ENCODE data around the gene NRIP2. TPM values are rescaled to one million over a fixed set of nuclear protein-coding genes. Genes with fewer than 3 reads are reported as not detected.
A peak's percentile ranks its signal among the peaks of the same experiment; 100 is the strongest.

NRIP2 gene
- total RNA-seq, 1 experiment from 2014 or later = 0.15 TPM

- Histone ChIP-seq H3K18ac (ENCODE audit: insufficient read length, low read depth, low read length) (no peak overlapping the region), H3K23me2 (ENCODE audit: insufficient read length, low read depth, low read length, poor library complexity, severe bottlenecking) (peaks cover 12% of the 10 kb centered on the region), H3K9me3 (ENCODE audit: control insufficient read depth, low read depth, low read length) (no peaks in the 10 kb centered on the region), H3K4ac (ENCODE audit: low read depth, low read length) (no peak overlapping the region), H2BK5ac (ENCODE audit: insufficient read length, low read length) (no peak overlapping the region), H3T11ph (ENCODE audit: low read length) (no peak overlapping the region), H3K9ac (ENCODE audit: extremely low read depth, insufficient read length, low read length) (no peak overlapping the region), H2AFZ (ENCODE audit: low read length) (no peak overlapping the region), H4K5ac (ENCODE audit: insufficient read length, low read depth, low read length) (no peak overlapping the region), H2BK120ac (ENCODE audit: low read depth, low read length, poor library complexity, severe bottlenecking) (no peak overlapping the region), H3K79me2 (ENCODE audit: insufficient read depth, low read length) (peaks cover 8% of the 10 kb centered on the region; the same call in 1 of the 2 replicates), H2AK5ac (ENCODE audit: insufficient read length, low read length) (no peak overlapping the region), H4K91ac (ENCODE audit: insufficient read length, low read depth, low read length) (no peak overlapping the region), H4K8ac (replicated peaks; ENCODE audit: insufficient read length, low read depth, low read length) (no peak overlapping the region), H2BK20ac (ENCODE audit: low read depth, low read length, poor library complexity, severe bottlenecking) (no peak overlapping the region), H4K20me1 (ENCODE audit: control insufficient read depth, insufficient read depth, insufficient read length) (no peaks in the 10 kb centered on the region), H3K23ac (ENCODE audit: insufficient read length, low read depth, low read length) (no peak overlapping the region), H3K27ac (ENCODE audit: insufficient read length, low read depth, low read length) (no peak overlapping the region), H3K56ac (ENCODE audit: insufficient read length, low read depth, low read length) (no peak overlapping the region), H2BK15ac (ENCODE audit: low read depth, low read length) (no peak overlapping the region), H3K79me1 (ENCODE audit: insufficient read depth, low read depth, low read length, poor library complexity, severe bottlenecking) (no peaks in the 10 kb centered on the region), H3K27me3 (ENCODE audit: insufficient read depth, low read length) (no peaks in the 10 kb centered on the region), H2BK12ac (ENCODE audit: insufficient read length, low read depth, low read length) (no peak overlapping the region), H3K4me2 (ENCODE audit: insufficient read depth, insufficient read length, low read length) (no peak overlapping the region), H3K4me1 (ENCODE audit: insufficient read depth, low read length) (no peaks in the 10 kb centered on the region; the same call in 1 of the 2 replicates), H3K14ac (ENCODE audit: insufficient read depth, low read length) (no peak overlapping the region)
- no peak for DNase-seq
- peaks cover 11% of the 10 kb centered on the region for H3K27me3 Mint-ChIP-seq (ENCODE audit: low read depth)
- H3K9me3 Mint-ChIP-seq = peaks cover 0 to 3% of the 10 kb centered on the region in 2 experiments; a peak in 3 of 5 replicates
- WGBS (ENCODE audit: extremely low coverage, insufficient read length, low lambda C conversion rate) = no CpG with 5 or more reads among the region's 7 CpGs
- no peak; the same call in 1 of the 3 replicates for TF ChIP-seq CTCF (conservative IDR thresholded peaks at IDR 0.05)
- H3K27ac Mint-ChIP-seq = 0 out of 7 replicates have a peak overlapping the region, but pooled peaks of 1 of the 3 experiments have one; percentile 21
- H3K4me1 Mint-ChIP-seq = peaks cover 13 to 25% of the 10 kb centered on the region in 2 experiments
- peaks cover 59 to 70% (median 67%) of the 10 kb centered on the region in 3 experiments for H3K36me3 Mint-ChIP-seq (ENCODE audit: insufficient read depth in 1 of 3, low read depth in 3 of 3)
- peak overlapping the region in 1 of 2 experiments; percentile 88; a peak in 3 of 5 replicates for H3K4me3 Mint-ChIP-seq
Measured at GRCh38 chr12:2797721-2798418, 37.0 kb downstream of the NRIP2 start.

Measured in H9 (cell line).